ENCODE data around the gene VPS36. TPM values are rescaled to one million over a fixed set of nuclear protein-coding genes. Genes with fewer than 3 reads are reported as not detected.

VPS36 gene
- total and polyA plus RNA-seq, 7 experiments from 2014 or later = 23.1 to 53.7 (median 47.3) TPM

GRCh38 chr13:52449331-52450011 is 963 bp downstream of the VPS36 start:
- peaks cover 0 to 4% (median 0%) of the 10 kb centered on the region in 3 experiments for H3K36me3 ChIP-seq (ENCODE audit: control insufficient read depth in 2 of 3, insufficient read depth in 3 of 3, low read length in 3 of 3)
- H3K4me1 ChIP-seq (ENCODE audit: control insufficient read depth in 2 of 2, insufficient read depth in 2 of 2, low read length in 2 of 2) = peaks cover 25 to 26% of the 10 kb centered on the region in 2 donors
- peak overlapping the region; percentile 88 for H3K27ac ChIP-seq (ENCODE audit: low read depth, low read length)
- H3K27me3 ChIP-seq (ENCODE audit: control insufficient read depth in 2 of 2, insufficient read depth in 2 of 2, low read length in 2 of 2) = no peaks in the 10 kb centered on the region
- Mint-ChIP-seq H3K4me3 (peak overlapping the region; percentile 80 to 98 (median 94)), H3K27ac (peak overlapping the region; percentile 58 to 96 (median 89)), H3K27me3 (peaks cover 0 to 2% (median 0%) of the 10 kb centered on the region in 5 donors), H3K36me3 (peaks cover 0 to 6% (median 0%) of the 10 kb centered on the region in 5 donors), H3K9me3 (no peaks in the 10 kb centered on the region), H3K4me1 (peaks cover 14 to 47% (median 38%) of the 10 kb centered on the region in 7 donors)
- ChIA-PET POLR2A (interaction anchor here (0.7 to 2.1 kb wide), 5 partner anchors 9 to 256 kb away, joined by 3 to 7 read pairs (median 4); no protein-coding TSS in a partner anchor), CTCF (interaction anchor here (0.5 to 2.3 kb wide), 8 partner anchors 9 to 255 kb away, joined by 3 to 11 read pairs (median 5); no protein-coding TSS in a partner anchor)
- ATAC-seq (no peak), DNase-seq (no peak)
- intact Hi-C loops (cut with micrococcal nuclease) = loop anchor here (1.0 to 10.0 kb wide), 10 partner anchors 14 to 1535 kb away; partner anchors contain the start of gene SUGT1 (in 2 of the 2)
- H3K4me3 ChIP-seq (ENCODE audit: low read length) = peak overlapping the region; percentile 92
- H3K9me3 ChIP-seq (ENCODE audit: control insufficient read depth in 2 of 3, low read length in 3 of 3) = no peaks in the 10 kb centered on the region

- H3K9me3 Mint-ChIP-seq = no peaks in the 10 kb centered on the region
- no peaks in the 10 kb centered on the region for H3K27me3 ChIP-seq (ENCODE audit: control insufficient read depth in 2 of 2, insufficient read depth in 2 of 2, low read length in 2 of 2)
- H3K4me1 Mint-ChIP-seq = peaks cover 6 to 42% (median 36%) of the 10 kb centered on the region in 7 donors
- H3K27me3 Mint-ChIP-seq = peaks cover 0 to 2% (median 0%) of the 10 kb centered on the region in 5 donors
- H3K27ac ChIP-seq (ENCODE audit: low read depth, low read length) = no peak overlapping the region
- peaks cover 0 to 4% (median 0%) of the 10 kb centered on the region in 5 donors for H3K36me3 Mint-ChIP-seq
- H3K4me3 ChIP-seq (ENCODE audit: low read length) = no peak overlapping the region
- DNase-seq (no peak), ATAC-seq (no peak)
- H3K9me3 ChIP-seq (ENCODE audit: control insufficient read depth in 2 of 3, low read length in 3 of 3) = no peaks in the 10 kb centered on the region
- H3K4me3 Mint-ChIP-seq = peak overlapping the region in 8 of 10 donors; percentile 5 to 95 (median 84)
- peaks cover 0 to 4% (median 0%) of the 10 kb centered on the region in 3 experiments for H3K36me3 ChIP-seq (ENCODE audit: control insufficient read depth in 2 of 3, insufficient read depth in 3 of 3, low read length in 3 of 3)
- H3K4me1 ChIP-seq (ENCODE audit: control insufficient read depth in 2 of 2, insufficient read depth in 2 of 2, low read length in 2 of 2) = peaks cover 21 to 22% of the 10 kb centered on the region in 2 donors
- peak overlapping the region in 4 of 9 donors; percentile 34 to 72 (median 55) for H3K27ac Mint-ChIP-seq
- intact Hi-C loops (cut with micrococcal nuclease) = no loop called here
- POLR2A ChIA-PET = interaction anchor here (0.6 to 2.1 kb wide), 3 partner anchors 7 to 51 kb away, joined by 4 to 8 read pairs (median 4); no protein-coding TSS in a partner anchor
- CTCF ChIA-PET = interaction anchor here (0.6 to 1.6 kb wide), 2 partner anchors 99 to 104 kb away, joined by 4 to 5 read pairs; no protein-coding TSS in a partner anchor
Measured at GRCh38 chr13:52447815-52448552, 2.5 kb downstream of the VPS36 start.

- no peak for DNase-seq
- H3K36me3 Mint-ChIP-seq = peaks cover 0 to 4% (median 0%) of the 10 kb centered on the region in 5 donors
- Histone ChIP-seq H3K4me1 (ENCODE audit: control insufficient read depth in 2 of 2, insufficient read depth in 2 of 2, low read length in 2 of 2) (peaks cover 21 to 22% of the 10 kb centered on the region in 2 donors), H3K4me3 (ENCODE audit: low read length) (no peak overlapping the region), H3K27me3 (ENCODE audit: control insufficient read depth in 2 of 2, insufficient read depth in 2 of 2, low read length in 2 of 2) (no peaks in the 10 kb centered on the region), H3K27ac (ENCODE audit: low read depth, low read length) (no peak overlapping the region), H3K36me3 (ENCODE audit: control insufficient read depth in 2 of 3, insufficient read depth in 3 of 3, low read length in 3 of 3) (peaks cover 0 to 4% (median 0%) of the 10 kb centered on the region in 3 experiments), H3K9me3 (ENCODE audit: control insufficient read depth in 2 of 3, low read length in 3 of 3) (no peaks in the 10 kb centered on the region)
- H3K27ac Mint-ChIP-seq = peak overlapping the region in 2 of 9 donors; percentile 43 to 52
- H3K27me3 Mint-ChIP-seq = peaks cover 0 to 2% (median 0%) of the 10 kb centered on the region in 5 donors
- ATAC-seq = no peak
- H3K4me1 Mint-ChIP-seq = peaks cover 6 to 48% (median 37%) of the 10 kb centered on the region in 7 donors
- no peak overlapping the region for H3K4me3 Mint-ChIP-seq
- intact Hi-C loops (cut with micrococcal nuclease) = no loop called here
- CTCF ChIA-PET = interaction anchor here (0.6 to 1.6 kb wide), 2 partner anchors 98 to 104 kb away, joined by 4 to 5 read pairs; no protein-coding TSS in a partner anchor
- POLR2A ChIA-PET = interaction anchor here (0.6 to 0.8 kb wide), 3 partner anchors 9 to 1552 kb away, joined by 4 to 8 read pairs (median 5); no protein-coding TSS in a partner anchor
- H3K9me3 Mint-ChIP-seq = no peaks in the 10 kb centered on the region
Measured at GRCh38 chr13:52447354-52447753, 3.1 kb downstream of the VPS36 start.

GRCh38 chr13:52446265-52446664 is 4.2 kb downstream of the VPS36 start:
- no peak overlapping the region for H3K4me3 ChIP-seq (ENCODE audit: low read length)
- H3K27me3 Mint-ChIP-seq = no peaks in the 10 kb centered on the region
- ChIA-PET POLR2A (no interaction called here), CTCF (interaction anchor here (0.7 kb wide), 1 partner anchor 162 kb away, joined by 3 read pairs; no protein-coding TSS in a partner anchor)
- ATAC-seq = no peak
- no peak overlapping the region for H3K4me3 Mint-ChIP-seq
- H3K4me1 Mint-ChIP-seq = peaks cover 6 to 47% (median 36%) of the 10 kb centered on the region in 7 donors
- H3K36me3 ChIP-seq (ENCODE audit: control insufficient read depth in 2 of 3, insufficient read depth in 3 of 3, low read length in 3 of 3) = peaks cover 0 to 9% (median 0%) of the 10 kb centered on the region in 3 experiments
- no peak overlapping the region for H3K27ac ChIP-seq (ENCODE audit: low read depth, low read length)
- H3K9me3 Mint-ChIP-seq = no peaks in the 10 kb centered on the region
- H3K27ac Mint-ChIP-seq = no peak overlapping the region
- intact Hi-C loops (cut with micrococcal nuclease) = no loop called here
- H3K27me3 ChIP-seq (ENCODE audit: control insufficient read depth in 2 of 2, insufficient read depth in 2 of 2, low read length in 2 of 2) = no peaks in the 10 kb centered on the region
- peaks cover 21 to 22% of the 10 kb centered on the region in 2 donors for H3K4me1 ChIP-seq (ENCODE audit: control insufficient read depth in 2 of 2, insufficient read depth in 2 of 2, low read length in 2 of 2)
- peaks cover 0 to 4% (median 0%) of the 10 kb centered on the region in 5 donors for H3K36me3 Mint-ChIP-seq
- no peak for DNase-seq
- H3K9me3 ChIP-seq (ENCODE audit: control insufficient read depth in 2 of 3, low read length in 3 of 3) = no peaks in the 10 kb centered on the region

GRCh38 chr13:52432456-52432855 is 18.0 kb downstream of the VPS36 start:
- ATAC-seq (no peak), DNase-seq (no peak)
- Mint-ChIP-seq H3K4me3 (no peak overlapping the region), H3K9me3 (no peaks in the 10 kb centered on the region), H3K27ac (no peak overlapping the region), H3K36me3 (peaks cover 5 to 62% (median 33%) of the 10 kb centered on the region in 5 donors), H3K4me1 (peaks cover 0 to 5% (median 0%) of the 10 kb centered on the region in 7 donors), H3K27me3 (no peaks in the 10 kb centered on the region)
- H3K9me3 ChIP-seq (ENCODE audit: control insufficient read depth in 2 of 3, low read length in 3 of 3) = no peaks in the 10 kb centered on the region
- intact Hi-C loops (cut with micrococcal nuclease) = no loop called here
- no peak overlapping the region for H3K27ac ChIP-seq (ENCODE audit: low read depth, low read length)
- H3K27me3 ChIP-seq (ENCODE audit: control insufficient read depth in 2 of 2, insufficient read depth in 2 of 2, low read length in 2 of 2) = no peaks in the 10 kb centered on the region
- H3K36me3 ChIP-seq (ENCODE audit: control insufficient read depth in 2 of 3, insufficient read depth in 3 of 3, low read length in 3 of 3) = peaks cover 5 to 55% (median 18%) of the 10 kb centered on the region in 3 experiments
- no peak overlapping the region for H3K4me3 ChIP-seq (ENCODE audit: low read length)
- ChIA-PET CTCF (interaction anchor here (0.9 kb wide), 1 partner anchor 9 kb away, joined by 3 read pairs; no protein-coding TSS in a partner anchor), POLR2A (interaction anchor here (0.6 to 2.1 kb wide), 2 partner anchors 13 to 18 kb away, joined by 3 to 7 read pairs; partner anchors contain the start of gene VPS36)
- peaks cover 0 to 3% of the 10 kb centered on the region in 2 donors for H3K4me1 ChIP-seq (ENCODE audit: control insufficient read depth in 2 of 2, insufficient read depth in 2 of 2, low read length in 2 of 2)

GRCh38 chr13:52428295-52428694 is 22.1 kb downstream of the VPS36 start:
- ATAC-seq (no peak), DNase-seq (no peak)
- Mint-ChIP-seq H3K4me3 (no peak overlapping the region), H3K9me3 (no peaks in the 10 kb centered on the region), H3K36me3 (peaks cover 9 to 55% (median 29%) of the 10 kb centered on the region in 5 donors), H3K4me1 (peaks cover 0 to 5% (median 0%) of the 10 kb centered on the region in 7 donors), H3K27me3 (no peaks in the 10 kb centered on the region), H3K27ac (no peak overlapping the region)
- intact Hi-C loops (cut with micrococcal nuclease) = no loop called here
- Histone ChIP-seq H3K27me3 (ENCODE audit: control insufficient read depth in 2 of 2, insufficient read depth in 2 of 2, low read length in 2 of 2) (no peaks in the 10 kb centered on the region), H3K4me3 (ENCODE audit: low read length) (no peak overlapping the region), H3K9me3 (ENCODE audit: control insufficient read depth in 2 of 3, low read length in 3 of 3) (no peaks in the 10 kb centered on the region), H3K4me1 (ENCODE audit: control insufficient read depth in 2 of 2, insufficient read depth in 2 of 2, low read length in 2 of 2) (no peaks in the 10 kb centered on the region), H3K36me3 (ENCODE audit: control insufficient read depth in 2 of 3, insufficient read depth in 3 of 3, low read length in 3 of 3) (peaks cover 8 to 37% (median 9%) of the 10 kb centered on the region in 3 experiments), H3K27ac (ENCODE audit: low read depth, low read length) (no peak overlapping the region)
- CTCF ChIA-PET = interaction anchor here (1.2 kb wide), 1 partner anchor 23 kb away, joined by 4 read pairs; no protein-coding TSS in a partner anchor
- POLR2A ChIA-PET = no interaction called here
